Measurements from ENCODE around the gene VKORC1.

DNA sequence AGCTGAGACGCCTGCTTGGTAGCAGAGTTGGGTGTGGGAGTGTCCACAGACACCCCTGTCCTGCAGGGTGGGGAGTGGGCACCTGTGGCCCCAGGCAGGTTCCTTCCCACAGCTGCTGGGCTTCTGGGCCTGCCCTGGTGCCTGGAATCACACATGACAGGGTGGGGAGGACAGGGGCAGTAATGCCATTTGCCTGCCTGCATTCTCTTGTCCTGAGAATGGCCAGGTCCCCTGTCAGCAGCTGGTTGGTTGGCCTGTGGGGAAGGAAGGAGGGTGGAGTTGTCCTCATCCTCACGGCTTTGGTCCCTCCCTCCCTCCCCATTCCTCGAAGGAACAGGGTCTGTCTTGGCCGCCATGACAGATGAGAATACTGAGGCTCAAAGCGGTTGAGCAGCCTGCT is 11.0 kb downstream of the VKORC1 start:
- TF ChIP-seq, protein P1, sequence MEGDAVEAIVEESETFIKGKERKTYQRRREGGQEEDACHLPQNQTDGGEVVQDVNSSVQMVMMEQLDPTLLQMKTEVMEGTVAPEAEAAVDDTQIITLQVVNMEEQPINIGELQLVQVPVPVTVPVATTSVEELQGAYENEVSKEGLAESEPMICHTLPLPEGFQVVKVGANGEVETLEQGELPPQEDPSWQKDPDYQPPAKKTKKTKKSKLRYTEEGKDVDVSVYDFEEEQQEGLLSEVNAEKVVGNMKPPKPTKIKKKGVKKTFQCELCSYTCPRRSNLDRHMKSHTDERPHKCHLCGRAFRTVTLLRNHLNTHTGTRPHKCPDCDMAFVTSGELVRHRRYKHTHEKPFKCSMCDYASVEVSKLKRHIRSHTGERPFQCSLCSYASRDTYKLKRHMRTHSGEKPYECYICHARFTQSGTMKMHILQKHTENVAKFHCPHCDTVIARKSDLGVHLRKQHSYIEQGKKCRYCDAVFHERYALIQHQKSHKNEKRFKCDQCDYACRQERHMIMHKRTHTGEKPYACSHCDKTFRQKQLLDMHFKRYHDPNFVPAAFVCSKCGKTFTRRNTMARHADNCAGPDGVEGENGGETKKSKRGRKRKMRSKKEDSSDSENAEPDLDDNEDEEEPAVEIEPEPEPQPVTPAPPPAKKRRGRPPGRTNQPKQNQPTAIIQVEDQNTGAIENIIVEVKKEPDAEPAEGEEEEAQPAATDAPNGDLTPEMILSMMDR (IDR thresholded peaks at IDR 0.05; ENCODE audit: insufficient read depth, low read length, poor library complexity, severe bottlenecking) = no peak
- TF ChIP-seq EZH2phosphoT487 (conservative IDR thresholded peaks at IDR 0.05; ENCODE audit: low read length) = no peak

All from SU-DHL-6 (cell line).